Omental fat pad (tissue), 4 donors: ENCODE results near the gene DUSP19. TPM values are rescaled to one million over a fixed set of nuclear protein-coding genes. Genes with fewer than 3 reads are reported as not detected.
A peak's percentile ranks its signal among the peaks of the same experiment; 100 is the strongest.

ENCODE experiments used
- ATAC-seq: fragments of 150-250 bp; one replicate; pipeline ENCODE4 v1.9.1; 2016; ENCODE audit warnings: mild to moderate bottlenecking, moderate library complexity; ENCODE audit not compliant: low FRiP score
- DNase-seq: peaks from one replicate; pipeline ENCODE4 v3.0.0-alpha.2; 2019; ENCODE audit warnings: low spot score
- CTCF ChIP-seq, 3 donors: fragments of 450-650 bp; IDR thresholded peaks; one replicate each; pipeline ENCODE4 v1.5.1; 2016 to 2017; ENCODE audit warnings: antibody characterized with exemption in 3 of 3, mild to moderate bottlenecking in 3 of 3, moderate library complexity in 2 of 3
- total RNA-seq, 4 donors: library from RNA; depleted of rRNA; stranded (reverse); fragments of >200 nt; gene quantifications; one replicate each; pipeline ENCODE4 v1.1.0, GENCODE V29; 2016

DUSP19 gene
- total RNA-seq, 4 donors from 2014 or later: 0.60 to 2.8 (median 1.5) TPM

DNA sequence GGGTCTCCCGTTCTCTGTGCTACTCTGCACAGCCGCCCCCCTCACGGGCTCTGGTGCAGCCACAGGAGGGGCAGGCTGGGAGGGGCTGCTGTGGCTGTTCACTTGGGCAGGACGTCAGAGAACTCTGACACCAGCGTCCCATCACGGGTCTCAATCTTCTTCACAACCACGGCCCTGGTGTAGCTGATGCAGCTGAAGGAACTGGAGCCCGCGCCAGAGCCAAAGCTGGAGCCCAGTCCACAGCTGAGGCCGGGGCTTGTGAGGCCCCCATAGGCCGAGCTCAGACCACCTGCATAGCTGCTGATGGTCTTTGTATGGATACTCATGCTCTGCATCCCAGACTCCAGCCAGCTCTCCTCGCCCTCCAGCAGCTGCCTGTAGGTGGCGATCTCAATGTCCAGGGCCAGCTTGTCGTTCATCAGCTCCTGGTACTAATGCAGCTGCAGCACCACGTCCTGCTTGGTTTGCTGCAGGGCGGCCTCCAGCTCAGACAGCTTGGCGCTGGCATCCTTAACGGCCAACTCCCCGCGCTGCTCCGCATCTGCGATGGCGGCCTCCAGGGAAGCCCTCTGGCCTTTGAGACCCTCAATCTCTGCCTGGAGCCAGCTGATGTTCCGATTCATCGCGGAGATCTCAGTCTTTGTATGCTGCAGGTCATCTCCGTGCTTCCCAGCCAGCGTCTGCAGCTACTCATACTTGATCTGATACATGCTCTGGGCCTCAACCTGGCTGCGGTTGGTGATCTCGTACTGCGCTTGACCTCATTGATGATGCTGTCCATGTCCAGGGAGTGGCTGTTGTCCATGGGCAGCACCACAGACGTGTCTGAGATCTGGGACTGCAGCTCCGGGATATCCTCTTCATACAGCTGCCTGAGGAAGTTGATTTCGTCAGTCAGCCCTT is 7.4 kb upstream of the DUSP19 start:
- TF ChIP-seq CTCF (IDR thresholded peaks at IDR 0.05): no peak
- DNase-seq (no peak), ATAC-seq (no peak)

GRCh38 chr2:183072177-183072576 is 6.4 kb upstream of the DUSP19 start:
- TF ChIP-seq CTCF (IDR thresholded peaks at IDR 0.05): no peak
- no peak for DNase-seq
- ATAC-seq: no peak

DNA sequence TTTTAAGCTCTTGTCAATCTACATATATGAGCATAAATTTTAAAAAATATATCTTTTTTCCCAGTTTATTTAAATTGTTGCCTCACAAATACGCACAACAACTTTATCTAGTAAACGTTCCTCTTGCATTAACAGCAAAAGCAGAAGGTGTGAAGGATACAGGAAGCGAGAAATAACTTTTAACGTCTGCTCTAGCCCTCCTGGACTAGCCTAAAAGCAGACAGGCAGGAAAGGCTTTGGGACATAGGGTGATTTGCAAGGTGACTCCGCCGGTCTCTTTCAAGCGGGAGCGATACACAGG is 434 bp upstream of the DUSP19 start:
- TF ChIP-seq CTCF (IDR thresholded peaks at IDR 0.05): no peak
- DNase-seq: no peak
- ATAC-seq: peak; percentile 41

- TF ChIP-seq CTCF (IDR thresholded peaks at IDR 0.05): no peak
- no peak for DNase-seq
- peak; percentile 46 for ATAC-seq
Observed at GRCh38 chr2:183079139-183079775, 710 bp downstream of the DUSP19 start.

- no peak for TF ChIP-seq CTCF (IDR thresholded peaks at IDR 0.05)
- no peak for DNase-seq
- no peak for ATAC-seq
Observed at GRCh38 chr2:183081911-183082310, 3.4 kb downstream of the DUSP19 start.

GRCh38 chr2:183088061-183088460 is 9.5 kb downstream of the DUSP19 start:
- DNase-seq: no peak
- no peak for TF ChIP-seq CTCF (IDR thresholded peaks at IDR 0.05)
- ATAC-seq: no peak
